ENCODE results near the gene CHRNG. TPM values are rescaled to one million over a fixed set of nuclear protein-coding genes. Genes with fewer than 3 reads are reported as not detected.
A peak's percentile ranks its signal among the peaks of the same experiment; 100 is the strongest.

CHRNG gene
- total RNA-seq, 1 donor from 2014 or later, result not detected

DNA sequence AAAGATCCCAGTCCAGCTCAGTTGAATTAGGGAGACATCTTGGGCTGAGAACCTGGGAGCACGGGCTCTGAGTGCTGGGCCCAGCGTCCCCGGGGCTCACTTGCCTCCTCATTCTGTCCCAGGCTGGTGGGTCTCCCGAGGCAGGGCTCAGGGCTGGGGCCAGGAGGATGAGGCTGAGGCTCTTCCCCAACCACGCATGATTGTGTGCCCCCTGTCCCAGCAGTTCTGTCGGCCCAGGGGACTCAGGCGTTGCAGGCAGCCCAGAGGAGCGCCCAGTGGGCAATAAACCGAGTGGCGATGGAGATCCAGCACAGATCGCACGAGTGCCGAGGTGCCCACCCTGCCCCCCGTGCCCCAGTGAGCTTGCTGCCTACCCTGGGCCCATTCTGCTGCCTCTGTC is 18.4 kb upstream of the CHRNG start:
- no peaks in the 10 kb centered on the region for H3K36me3 Mint-ChIP-seq (ENCODE audit: unreplicated experiment)
- no peak overlapping the region for H3K27ac Mint-ChIP-seq (ENCODE audit: unreplicated experiment)
- TF ChIP-seq, protein P1, sequence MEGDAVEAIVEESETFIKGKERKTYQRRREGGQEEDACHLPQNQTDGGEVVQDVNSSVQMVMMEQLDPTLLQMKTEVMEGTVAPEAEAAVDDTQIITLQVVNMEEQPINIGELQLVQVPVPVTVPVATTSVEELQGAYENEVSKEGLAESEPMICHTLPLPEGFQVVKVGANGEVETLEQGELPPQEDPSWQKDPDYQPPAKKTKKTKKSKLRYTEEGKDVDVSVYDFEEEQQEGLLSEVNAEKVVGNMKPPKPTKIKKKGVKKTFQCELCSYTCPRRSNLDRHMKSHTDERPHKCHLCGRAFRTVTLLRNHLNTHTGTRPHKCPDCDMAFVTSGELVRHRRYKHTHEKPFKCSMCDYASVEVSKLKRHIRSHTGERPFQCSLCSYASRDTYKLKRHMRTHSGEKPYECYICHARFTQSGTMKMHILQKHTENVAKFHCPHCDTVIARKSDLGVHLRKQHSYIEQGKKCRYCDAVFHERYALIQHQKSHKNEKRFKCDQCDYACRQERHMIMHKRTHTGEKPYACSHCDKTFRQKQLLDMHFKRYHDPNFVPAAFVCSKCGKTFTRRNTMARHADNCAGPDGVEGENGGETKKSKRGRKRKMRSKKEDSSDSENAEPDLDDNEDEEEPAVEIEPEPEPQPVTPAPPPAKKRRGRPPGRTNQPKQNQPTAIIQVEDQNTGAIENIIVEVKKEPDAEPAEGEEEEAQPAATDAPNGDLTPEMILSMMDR (IDR thresholded peaks at IDR 0.05), result no peak
- DNase-seq (ENCODE audit: extremely low spot score, unreplicated experiment), result no peak
- H3K27me3 Mint-ChIP-seq (ENCODE audit: unreplicated experiment), result peaks cover 38% of the 10 kb centered on the region
- no peaks in the 10 kb centered on the region for H3K9me3 Mint-ChIP-seq (ENCODE audit: unreplicated experiment)
- peaks cover 6% of the 10 kb centered on the region for H3K4me1 Mint-ChIP-seq (ENCODE audit: unreplicated experiment)
- no peak overlapping the region for H3K4me3 Mint-ChIP-seq (ENCODE audit: unreplicated experiment)

DNA sequence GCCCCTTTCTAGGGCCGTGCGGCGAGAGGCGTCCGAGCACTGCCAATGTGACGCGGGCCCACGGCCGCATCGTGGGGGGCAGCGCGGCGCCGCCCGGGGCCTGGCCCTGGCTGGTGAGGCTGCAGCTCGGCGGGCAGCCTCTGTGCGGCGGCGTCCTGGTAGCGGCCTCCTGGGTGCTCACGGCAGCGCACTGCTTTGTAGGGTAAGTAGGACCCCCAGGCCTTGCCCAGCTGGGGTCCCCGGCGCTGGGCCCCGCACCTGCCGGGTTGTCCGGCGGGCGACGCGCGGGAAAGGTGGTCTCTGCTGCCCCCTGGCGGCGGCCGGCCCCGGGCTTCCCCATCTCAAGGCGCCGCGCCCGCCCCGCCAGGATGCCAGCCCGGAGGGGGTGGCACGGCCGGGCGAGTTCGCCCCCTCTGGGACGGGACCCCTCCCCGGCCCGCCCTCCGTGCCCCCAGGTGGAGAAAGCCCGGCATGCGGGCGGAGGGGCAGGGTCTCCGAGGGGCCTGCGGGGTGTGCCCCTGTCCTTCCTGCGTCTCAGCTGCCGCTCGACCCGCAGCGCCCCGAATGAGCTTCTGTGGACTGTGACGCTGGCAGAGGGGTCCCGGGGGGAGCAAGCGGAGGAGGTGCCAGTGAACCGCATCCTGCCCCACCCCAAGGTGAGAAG is 17.4 kb upstream of the CHRNG start:
- H3K9me3 Mint-ChIP-seq (ENCODE audit: unreplicated experiment), result no peaks in the 10 kb centered on the region
- peaks cover 6% of the 10 kb centered on the region for H3K4me1 Mint-ChIP-seq (ENCODE audit: unreplicated experiment)
- no peak for DNase-seq (ENCODE audit: extremely low spot score, unreplicated experiment)
- peaks cover 34% of the 10 kb centered on the region for H3K27me3 Mint-ChIP-seq (ENCODE audit: unreplicated experiment)
- no peak overlapping the region for H3K4me3 Mint-ChIP-seq (ENCODE audit: unreplicated experiment)
- H3K36me3 Mint-ChIP-seq (ENCODE audit: unreplicated experiment), result no peaks in the 10 kb centered on the region
- TF ChIP-seq, protein P1 (IDR thresholded peaks at IDR 0.05), result peak; percentile 97
- no peak overlapping the region for H3K27ac Mint-ChIP-seq (ENCODE audit: unreplicated experiment)

DNA sequence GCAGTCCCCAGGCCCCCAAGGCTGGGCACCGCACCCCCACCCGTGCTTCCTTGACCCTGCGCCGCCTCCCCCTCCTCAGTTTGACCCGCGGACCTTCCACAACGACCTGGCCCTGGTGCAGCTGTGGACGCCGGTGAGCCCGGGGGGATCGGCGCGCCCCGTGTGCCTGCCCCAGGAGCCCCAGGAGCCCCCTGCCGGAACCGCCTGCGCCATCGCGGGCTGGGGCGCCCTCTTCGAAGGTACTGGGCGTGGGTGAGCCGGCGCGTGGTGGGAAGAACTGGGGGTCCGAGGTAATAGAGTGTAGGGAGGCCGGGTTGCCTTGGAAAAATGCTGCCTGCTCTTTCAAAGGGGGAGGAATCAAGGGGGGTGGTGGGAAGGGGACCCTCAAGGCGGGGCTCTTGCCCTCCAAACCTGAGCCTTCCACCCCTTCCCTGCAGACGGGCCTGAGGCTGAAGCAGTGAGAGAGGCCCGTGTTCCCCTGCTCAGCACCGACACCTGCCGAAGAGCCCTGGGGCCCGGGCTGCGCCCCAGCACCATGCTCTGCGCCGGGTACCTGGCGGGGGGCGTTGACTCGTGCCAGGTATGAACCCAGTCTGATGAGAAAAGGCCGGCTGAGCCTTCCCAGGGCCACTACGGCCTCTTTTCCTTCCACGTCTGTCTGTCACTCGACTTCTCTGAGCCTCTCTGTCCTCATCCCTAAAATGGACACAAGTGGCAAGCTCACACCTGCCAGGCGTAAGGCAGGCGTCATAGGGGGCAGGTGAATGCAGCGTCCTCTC is 16.7 kb upstream of the CHRNG start:
- Mint-ChIP-seq H3K4me3 (ENCODE audit: unreplicated experiment) (no peak overlapping the region), H3K27me3 (ENCODE audit: unreplicated experiment) (peaks cover 35% of the 10 kb centered on the region), H3K27ac (ENCODE audit: unreplicated experiment) (no peak overlapping the region), H3K9me3 (ENCODE audit: unreplicated experiment) (no peaks in the 10 kb centered on the region), H3K4me1 (ENCODE audit: unreplicated experiment) (peaks cover 6% of the 10 kb centered on the region), H3K36me3 (ENCODE audit: unreplicated experiment) (no peaks in the 10 kb centered on the region)
- TF ChIP-seq, protein P1 (IDR thresholded peaks at IDR 0.05), result no peak
- no peak for DNase-seq (ENCODE audit: extremely low spot score, unreplicated experiment)

DNA sequence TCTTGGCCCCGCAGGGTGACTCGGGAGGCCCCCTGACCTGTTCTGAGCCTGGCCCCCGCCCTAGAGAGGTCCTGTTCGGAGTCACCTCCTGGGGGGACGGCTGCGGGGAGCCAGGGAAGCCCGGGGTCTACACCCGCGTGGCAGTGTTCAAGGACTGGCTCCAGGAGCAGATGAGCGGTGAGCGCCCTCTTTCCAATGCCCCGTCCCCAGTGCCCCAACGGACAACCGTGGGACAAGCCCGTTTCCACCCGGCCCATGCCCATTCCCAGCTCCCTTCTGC is 16.1 kb upstream of the CHRNG start:
- Mint-ChIP-seq H3K36me3 (ENCODE audit: unreplicated experiment) (no peaks in the 10 kb centered on the region), H3K4me1 (ENCODE audit: unreplicated experiment) (peaks cover 6% of the 10 kb centered on the region), H3K9me3 (ENCODE audit: unreplicated experiment) (no peaks in the 10 kb centered on the region), H3K27ac (ENCODE audit: unreplicated experiment) (no peak overlapping the region), H3K4me3 (ENCODE audit: unreplicated experiment) (no peak overlapping the region), H3K27me3 (ENCODE audit: unreplicated experiment) (peaks cover 38% of the 10 kb centered on the region)
- no peak for DNase-seq (ENCODE audit: extremely low spot score, unreplicated experiment)
- TF ChIP-seq, protein P1 (IDR thresholded peaks at IDR 0.05), result no peak

Measured in osteocyte (in vitro differentiated cells).